GM20431 (cell line): ENCODE measurements around the gene PRR19.

Experiments used
- in situ Hi-C: fragments of 300-500 bp; cut with MseI, MboI; formaldehyde crosslinking; loops from one replicate; pipeline ENCODE4 v1.15.0; 2020; ENCODE audit warnings: low sequenced_read_pairs; ENCODE audit not compliant: unreplicated experiment

The PRR19 gene

GRCh38 chr19:42281827-42282762 is 19.8 kb upstream of the PRR19 start:
- in situ Hi-C loops = no loop called here

DNA sequence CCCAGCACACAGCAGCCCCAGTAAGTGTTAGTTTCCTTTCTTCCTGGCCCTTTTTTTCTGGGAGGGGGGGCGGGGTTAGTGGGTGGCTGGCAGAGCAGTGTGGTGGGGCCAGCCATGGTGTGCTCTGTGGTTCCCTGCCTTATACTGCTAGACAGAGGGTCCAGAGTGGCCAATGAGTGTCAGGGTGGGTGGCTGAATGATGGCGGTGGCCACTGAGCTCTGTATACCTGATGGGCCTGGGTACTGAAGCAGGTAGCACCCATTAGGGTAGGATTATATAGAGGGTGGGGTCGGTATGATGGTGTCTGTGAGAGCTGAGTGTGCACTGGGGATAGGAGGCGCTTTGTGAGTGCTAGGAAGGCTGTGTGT is 19.1 kb upstream of the PRR19 start:
- in situ Hi-C loops = no loop called here

- in situ Hi-C loops = no loop called here
These were observed 18.5 kb upstream of the PRR19 start for GRCh38 chr19:42283188-42284065.

GRCh38 chr19:42284066-42284501 is 17.8 kb upstream of the PRR19 start:
- in situ Hi-C loops = no loop called here

DNA sequence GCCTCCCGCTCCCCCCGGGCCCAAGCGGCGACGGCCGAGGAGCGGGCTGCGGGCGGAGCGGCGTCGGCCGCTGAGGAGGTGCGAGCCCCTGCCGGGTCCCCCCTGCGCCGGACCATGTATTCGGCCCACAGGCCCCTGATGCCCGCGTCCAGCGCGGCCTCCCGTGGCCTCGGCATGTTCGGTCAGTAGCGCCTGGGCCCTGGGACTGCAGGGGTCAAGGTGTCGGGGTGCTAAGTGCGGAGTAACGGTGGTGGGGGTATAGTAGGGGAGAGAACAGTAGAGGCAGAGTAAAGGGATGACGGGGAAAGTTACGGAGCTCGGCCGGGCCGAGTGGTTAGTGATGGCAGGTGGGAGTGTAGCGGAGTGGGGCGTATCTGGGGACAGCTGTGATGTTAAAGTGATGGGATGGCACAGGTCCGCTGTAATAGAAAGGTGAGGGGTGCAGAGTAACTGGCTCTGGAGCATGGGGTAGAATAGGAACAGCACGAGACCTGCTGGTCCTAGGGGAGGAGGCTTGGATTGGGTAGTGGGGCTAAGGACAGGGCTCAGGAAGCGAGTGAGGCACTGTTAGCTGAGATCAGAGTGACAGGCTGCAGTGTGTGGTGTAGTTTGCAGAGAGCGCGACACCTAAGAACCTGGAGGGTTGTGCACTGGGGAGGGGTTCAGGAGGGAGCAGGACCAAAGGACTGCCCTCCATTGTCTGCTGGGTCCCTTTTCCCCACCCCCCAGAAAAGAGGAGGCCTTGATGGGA is 17.2 kb upstream of the PRR19 start:
- in situ Hi-C loops = no loop called here

GRCh38 chr19:42285541-42285941 is 16.4 kb upstream of the PRR19 start:
- in situ Hi-C loops = no loop called here

DNA sequence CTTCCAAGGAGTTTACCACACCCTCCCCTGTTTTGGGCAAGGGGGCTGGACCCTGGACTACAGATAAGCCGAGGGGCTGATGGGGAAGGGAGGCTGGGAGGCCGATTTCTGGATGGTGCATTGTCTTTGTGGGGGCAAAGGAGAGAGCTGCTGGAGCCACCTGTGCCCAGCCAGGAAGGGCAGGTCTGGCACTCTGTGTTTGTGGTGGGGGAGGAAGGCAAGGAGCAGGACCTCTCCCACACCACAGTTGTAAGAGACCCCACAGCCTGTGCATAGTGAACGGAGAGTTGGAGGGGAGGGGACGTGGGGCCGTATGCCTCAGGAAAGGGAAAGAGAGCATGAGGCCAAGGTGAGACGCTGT is 16.0 kb upstream of the PRR19 start:
- in situ Hi-C loops = no loop called here

- in situ Hi-C loops = no loop called here
These were observed 15.4 kb upstream of the PRR19 start for GRCh38 chr19:42286349-42287016.

DNA sequence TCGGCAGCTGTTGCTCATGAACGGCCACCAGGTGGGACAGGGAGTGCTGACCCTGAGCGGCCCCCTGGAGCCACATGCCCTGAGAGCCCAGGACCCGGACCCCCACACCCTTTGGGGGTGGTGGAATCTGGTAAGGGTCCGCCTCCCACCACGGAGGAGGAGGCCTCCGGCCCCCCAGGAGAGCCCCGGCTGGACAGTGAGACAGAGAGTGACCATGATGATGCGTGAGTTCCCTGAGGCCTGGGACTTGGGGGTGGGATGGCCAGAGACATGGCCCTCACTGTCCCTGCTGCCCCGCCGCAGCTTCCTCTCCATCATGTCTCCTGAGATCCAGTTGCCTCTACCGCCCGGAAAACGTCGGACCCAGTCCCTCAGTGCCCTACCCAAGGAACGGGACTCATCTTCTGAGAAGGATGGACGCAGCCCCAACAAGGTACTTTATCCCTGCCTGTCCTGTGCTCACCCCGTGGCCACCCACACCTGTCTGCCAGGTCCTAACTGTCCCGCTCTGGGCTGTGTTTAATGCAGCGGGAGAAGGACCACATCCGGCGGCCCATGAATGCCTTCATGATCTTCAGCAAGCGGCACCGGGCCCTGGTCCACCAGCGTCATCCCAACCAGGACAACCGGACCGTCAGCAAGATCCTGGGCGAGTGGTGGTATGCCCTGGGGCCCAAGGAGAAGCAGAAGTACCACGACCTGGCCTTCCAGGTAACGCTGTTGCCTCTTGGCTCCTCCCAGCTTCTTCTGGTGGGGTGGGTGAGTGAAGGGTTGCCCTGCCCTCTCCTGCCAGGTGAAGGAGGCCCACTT is 14.7 kb upstream of the PRR19 start:
- in situ Hi-C loops = no loop called here

- in situ Hi-C loops = no loop called here
These were observed 14.2 kb upstream of the PRR19 start for GRCh38 chr19:42287827-42288107.

- in situ Hi-C loops = no loop called here
These were observed 13.5 kb upstream of the PRR19 start for GRCh38 chr19:42288387-42288786.

DNA sequence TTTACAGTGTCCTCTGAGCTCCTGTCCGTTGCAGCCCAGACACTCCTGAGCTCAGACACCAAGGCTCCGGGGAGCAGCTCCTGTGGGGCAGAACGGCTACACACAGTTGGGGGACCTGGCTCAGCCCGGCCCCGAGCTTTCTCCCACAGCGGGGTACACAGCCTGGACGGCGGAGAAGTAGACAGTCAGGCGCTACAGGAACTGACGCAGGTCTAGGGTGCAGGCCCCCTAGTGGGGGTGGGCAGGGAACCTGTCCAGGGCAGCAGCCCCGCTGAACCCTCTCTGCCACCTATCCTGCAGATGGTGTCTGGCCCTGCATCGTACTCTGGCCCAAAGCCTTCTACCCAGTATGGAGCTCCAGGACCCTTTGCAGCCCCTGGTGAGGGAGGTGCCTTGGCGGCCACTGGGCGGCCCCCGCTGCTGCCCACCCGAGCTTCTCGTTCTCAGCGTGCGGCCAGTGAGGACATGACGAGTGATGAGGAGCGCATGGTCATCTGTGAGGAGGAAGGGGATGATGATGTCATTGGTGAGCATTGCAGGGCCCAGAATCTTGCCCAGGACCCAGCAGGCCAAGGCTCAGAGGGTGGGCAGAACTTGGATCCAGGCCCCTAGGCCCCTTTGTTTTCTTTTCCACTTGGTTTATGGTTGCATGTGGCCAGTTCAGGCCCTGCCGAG is 12.9 kb upstream of the PRR19 start:
- in situ Hi-C loops = no loop called here

DNA sequence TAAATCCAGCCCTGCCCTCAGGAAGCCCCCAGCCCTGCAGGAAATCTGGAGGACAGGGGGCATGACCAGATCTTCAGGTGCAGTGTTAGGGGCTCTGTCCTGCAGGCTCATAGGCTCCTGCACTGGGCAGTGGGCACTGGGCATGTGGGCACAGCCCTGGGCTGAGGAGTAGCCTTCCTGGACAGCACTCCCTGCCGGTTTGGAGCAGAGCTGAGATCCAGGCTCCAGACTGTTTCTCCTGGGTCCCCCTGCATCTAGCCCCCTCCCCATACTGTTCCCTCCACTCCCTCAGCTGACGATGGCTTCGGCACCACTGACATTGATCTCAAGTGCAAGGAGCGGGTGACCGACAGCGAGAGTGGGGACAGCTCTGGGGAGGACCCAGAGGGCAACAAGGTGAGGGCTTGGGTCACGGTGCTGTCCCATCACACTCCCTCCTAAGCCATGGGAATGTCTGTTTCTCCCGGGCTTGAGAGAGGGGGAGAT is 12.3 kb upstream of the PRR19 start:
- in situ Hi-C loops = no loop called here

DNA sequence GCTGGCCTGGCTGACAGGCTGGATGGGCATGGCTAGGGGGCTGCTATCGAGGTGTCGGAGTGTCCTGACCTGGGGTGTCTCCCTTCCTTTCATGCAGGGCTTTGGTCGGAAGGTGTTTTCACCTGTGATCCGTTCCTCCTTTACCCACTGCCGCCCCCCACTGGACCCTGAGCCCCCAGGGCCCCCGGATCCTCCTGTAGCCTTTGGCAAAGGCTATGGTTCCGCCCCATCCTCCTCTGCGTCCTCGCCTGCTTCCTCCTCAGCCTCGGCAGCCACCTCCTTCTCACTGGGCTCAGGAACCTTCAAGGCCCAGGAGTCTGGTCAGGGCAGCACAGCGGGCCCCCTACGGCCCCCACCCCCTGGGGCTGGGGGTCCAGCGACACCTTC is 11.8 kb upstream of the PRR19 start:
- in situ Hi-C loops = no loop called here

DNA sequence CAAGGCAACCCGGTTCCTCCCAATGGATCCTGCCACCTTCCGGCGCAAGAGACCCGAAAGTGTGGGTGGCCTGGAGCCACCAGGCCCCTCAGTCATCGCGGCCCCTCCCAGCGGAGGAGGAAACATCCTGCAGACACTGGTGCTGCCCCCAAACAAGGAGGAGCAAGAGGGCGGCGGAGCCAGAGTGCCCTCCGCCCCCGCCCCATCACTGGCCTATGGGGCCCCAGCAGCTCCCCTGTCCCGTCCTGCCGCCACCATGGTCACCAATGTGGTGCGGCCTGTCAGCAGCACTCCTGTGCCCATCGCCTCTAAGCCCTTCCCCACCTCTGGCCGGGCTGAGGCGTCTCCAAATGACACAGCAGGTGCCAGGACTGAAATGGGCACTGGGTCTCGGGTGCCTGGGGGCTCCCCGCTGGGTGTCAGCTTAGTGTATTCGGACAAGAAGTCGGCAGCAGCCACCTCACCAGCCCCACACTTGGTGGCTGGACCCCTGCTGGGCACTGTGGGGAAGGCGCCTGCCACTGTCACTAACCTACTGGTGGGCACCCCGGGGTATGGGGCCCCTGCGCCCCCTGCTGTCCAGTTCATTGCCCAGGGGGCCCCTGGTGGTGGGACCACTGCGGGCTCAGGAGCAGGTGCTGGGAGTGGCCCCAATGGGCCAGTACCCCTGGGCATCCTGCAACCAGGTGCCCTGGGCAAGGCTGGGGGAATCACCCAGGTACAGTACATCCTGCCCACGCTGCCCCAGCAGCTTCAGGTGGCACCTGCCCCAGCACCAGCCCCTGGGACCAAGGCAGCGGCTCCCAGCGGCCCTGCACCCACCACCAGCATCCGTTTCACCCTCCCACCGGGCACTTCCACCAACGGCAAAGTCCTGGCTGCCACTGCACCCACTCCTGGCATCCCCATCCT is 11.2 kb upstream of the PRR19 start:
- in situ Hi-C loops = no loop called here

GRCh38 chr19:42291435-42291810 is 10.5 kb upstream of the PRR19 start:
- in situ Hi-C loops = no loop called here

- in situ Hi-C loops = no loop called here
These were observed 9.6 kb upstream of the PRR19 start for GRCh38 chr19:42292042-42292960.
